Muscle of leg (tissue), 11 donors: ENCODE data around the gene TTC23. TPM values are rescaled to one million over a fixed set of nuclear protein-coding genes. Genes with fewer than 3 reads are reported as not detected.
A peak's percentile ranks its signal among the peaks of the same experiment; 100 is the strongest.

ENCODE experiments used
- DNase-seq: peaks from one replicate; pipeline ENCODE4 v3.0.0; 2013
- H3K27ac ChIP-seq: one replicate; pipeline ENCODE4 v1.5.1; 2013; ENCODE audit warnings: mild to moderate bottlenecking, low read length, control low read depth
- H3K27me3 ChIP-seq: one replicate; pipeline ENCODE4 v1.6.1; 2013; ENCODE audit warnings: low read length; ENCODE audit not compliant: control insufficient read depth, insufficient read depth
- H3K36me3 ChIP-seq: one replicate; pipeline ENCODE4 v1.6.1; 2013; ENCODE audit warnings: low read length; ENCODE audit not compliant: control insufficient read depth, insufficient read depth
- H3K4me1 ChIP-seq: one replicate; pipeline ENCODE4 v1.6.1; 2013; ENCODE audit warnings: low read length; ENCODE audit not compliant: control insufficient read depth, insufficient read depth
- H3K4me3 ChIP-seq: one replicate; pipeline ENCODE4 v1.5.1; 2013; ENCODE audit warnings: low read length, control low read depth
- H3K9me3 ChIP-seq: replicated peaks from 2 replicates; pipeline ENCODE4 v1.6.1; 2013; ENCODE audit warnings: low read depth, low read length; ENCODE audit not compliant: control insufficient read depth
- WGBS: methylation state at CpG from one replicate; pipeline ENCODE4 v1.1.5; 2013; ENCODE audit warnings: missing lambda C conversion rate; ENCODE audit not compliant: insufficient coverage; 5-methylcytosine and 5-hydroxymethylcytosine counted together
- polyA plus RNA-seq, 8 donors: library from polyadenylated mRNA; unstranded; fragments of 120-200 nt; gene quantifications; one replicate each; pipeline versions ENCODE4 v1.2.1 to v1.2.3, GENCODE V29; 2013; ENCODE audit warnings: inconsistent platforms in 1 of 8, low replicate concordance in 1 of 8; ENCODE audit not compliant: insufficient read length in 8 of 8, insufficient read depth in 1 of 8
- total RNA-seq: library from RNA; stranded (reverse); fragments of 120-200 nt; gene quantifications from one replicate; pipeline ENCODE4 v1.2.4, GENCODE V29; 2013

Gene TTC23
- total and polyA plus RNA-seq, 9 donors = 16.3 to 22.3 (median 18.6) TPM

DNA sequence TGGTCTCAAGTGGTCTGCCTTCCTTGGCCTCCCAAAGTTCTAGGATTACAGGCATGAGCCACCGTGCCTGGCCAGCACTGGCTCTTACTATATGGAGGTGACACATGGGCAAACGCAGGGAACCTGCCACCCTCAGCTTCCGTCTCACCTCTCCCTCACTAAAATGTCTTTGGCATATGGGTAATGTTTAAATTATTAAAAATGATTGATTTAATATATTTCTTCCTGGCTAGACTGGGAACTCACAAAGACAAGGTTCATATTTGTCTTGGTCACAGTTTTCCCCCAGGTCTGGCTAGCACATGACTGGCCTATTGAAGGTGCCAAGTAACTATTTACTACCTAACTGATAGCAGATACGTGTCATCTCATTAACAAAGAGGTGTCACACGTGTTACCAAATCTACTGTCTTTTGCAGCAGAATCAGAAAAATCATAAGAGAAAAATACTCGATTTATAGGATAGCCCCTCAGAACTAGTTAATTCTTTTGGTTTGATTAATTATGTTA lies 96.3 kb downstream of the TTC23 start:
- Histone ChIP-seq H3K27me3 (no peaks in the 10 kb centered on the region), H3K27ac (no peak overlapping the region), H3K4me1 (peaks cover 10% of the 10 kb centered on the region), H3K4me3 (no peak overlapping the region), H3K36me3 (peaks cover 16% of the 10 kb centered on the region), H3K9me3 (no peaks in the 10 kb centered on the region)
- no peak for DNase-seq
- no CpG with 5 or more reads among the region's 6 CpGs for WGBS

DNA sequence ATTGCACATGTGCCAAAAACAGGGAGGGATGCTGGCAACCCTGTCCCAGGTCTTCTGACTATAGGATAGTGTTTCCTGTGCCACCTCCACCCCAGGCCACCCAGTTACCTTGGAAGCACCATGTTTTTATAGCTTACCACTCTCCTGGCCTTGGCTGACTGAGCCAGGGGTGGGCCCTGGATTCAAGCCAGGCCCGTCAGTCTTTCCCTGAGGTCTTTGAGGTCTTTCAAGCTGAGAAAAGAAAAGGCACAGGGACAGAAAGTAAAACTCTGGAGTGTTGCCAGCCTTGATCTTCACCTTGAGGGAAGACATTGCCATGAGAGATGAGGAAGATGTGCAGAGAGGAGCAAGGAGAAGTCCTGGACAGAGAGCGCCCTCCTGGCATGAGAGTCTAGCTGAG lies 98.2 kb downstream of the TTC23 start:
- Histone ChIP-seq H3K27me3 (no peaks in the 10 kb centered on the region), H3K9me3 (no peaks in the 10 kb centered on the region), H3K4me1 (peaks cover 10% of the 10 kb centered on the region), H3K27ac (no peak overlapping the region), H3K36me3 (peaks cover 20% of the 10 kb centered on the region), H3K4me3 (no peak overlapping the region)
- WGBS = 93% methylated on average over 2 of the region's 2 CpGs
- no peak for DNase-seq

DNA sequence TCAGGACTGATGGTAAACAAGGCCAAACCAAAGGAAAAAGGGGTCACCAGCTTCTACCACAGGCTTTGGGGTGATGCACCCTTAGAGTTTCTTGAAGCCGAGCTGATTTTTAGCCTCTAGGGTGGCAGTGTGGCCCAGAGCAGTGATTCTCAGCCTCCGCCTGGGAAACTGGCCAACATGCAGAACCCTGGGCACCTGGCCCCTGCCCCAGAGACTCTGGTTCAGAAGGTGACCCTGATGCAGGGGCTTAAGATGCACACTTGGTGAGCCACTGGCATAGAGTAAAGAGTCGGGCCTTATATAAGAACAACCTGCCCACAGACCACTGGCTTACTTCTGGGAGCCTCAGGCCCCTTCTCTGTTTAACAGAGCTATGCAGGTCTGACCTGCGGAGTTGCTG lies 100.0 kb downstream of the TTC23 start:
- 92% methylated on average over 2 of the region's 4 CpGs for WGBS
- H3K27me3 ChIP-seq = no peaks in the 10 kb centered on the region
- peaks cover 24% of the 10 kb centered on the region for H3K36me3 ChIP-seq
- DNase-seq = no peak
- peak overlapping the region; percentile 9 for H3K27ac ChIP-seq
- H3K4me1 ChIP-seq = peaks cover 10% of the 10 kb centered on the region
- no peak overlapping the region for H3K4me3 ChIP-seq
- H3K9me3 ChIP-seq = no peaks in the 10 kb centered on the region

DNA sequence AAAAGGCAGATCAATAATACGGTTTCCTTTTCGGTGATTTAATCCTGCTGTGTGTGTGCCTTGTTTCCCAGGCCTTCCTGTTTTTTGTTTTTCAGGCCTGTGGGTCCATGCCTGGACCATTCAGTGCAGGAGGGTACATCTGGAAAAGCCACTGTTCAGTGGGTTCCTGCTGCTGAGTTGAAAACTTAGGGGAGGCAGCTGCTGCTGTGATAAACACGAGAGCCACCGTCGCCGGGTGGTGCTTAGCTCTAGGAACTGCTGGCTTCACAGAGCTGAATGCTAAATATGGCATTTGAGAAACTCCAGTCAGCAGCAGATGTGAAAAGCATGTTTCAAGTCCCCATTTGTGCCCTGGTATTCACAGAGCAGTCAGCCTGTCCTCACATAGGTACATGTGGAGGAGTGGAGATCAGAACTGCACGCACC lies 100.5 kb downstream of the TTC23 start:
- peaks cover 22% of the 10 kb centered on the region for H3K36me3 ChIP-seq
- no peaks in the 10 kb centered on the region for H3K27me3 ChIP-seq
- 42% methylated on average over 7 of the region's 7 CpGs for WGBS
- peaks cover 10% of the 10 kb centered on the region for H3K4me1 ChIP-seq
- peak; percentile 41 for DNase-seq
- no peak overlapping the region for H3K4me3 ChIP-seq
- H3K27ac ChIP-seq = peak overlapping the region; percentile 4
- H3K9me3 ChIP-seq = no peaks in the 10 kb centered on the region

DNA sequence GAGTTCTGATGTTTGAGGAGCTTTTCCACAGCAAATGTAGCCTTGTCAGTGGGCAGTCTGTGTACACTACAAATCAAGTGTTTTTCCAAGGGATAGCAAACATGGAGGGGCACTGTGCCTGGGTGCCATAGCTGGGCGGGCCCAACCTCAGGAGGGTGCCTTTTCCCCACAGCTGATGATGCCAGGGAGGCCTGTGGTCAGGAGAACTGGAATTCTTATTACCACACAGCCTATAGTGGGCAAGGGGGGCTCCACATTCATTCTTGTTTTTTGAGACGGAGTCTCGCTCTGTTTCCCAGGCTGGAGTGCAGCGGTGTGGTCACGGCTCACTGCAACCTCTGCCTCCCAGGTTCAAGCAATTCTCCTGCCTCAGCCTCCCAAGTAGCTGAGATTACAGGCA lies 102.7 kb downstream of the TTC23 start:
- Histone ChIP-seq H3K4me3 (no peak overlapping the region), H3K4me1 (peaks cover 10% of the 10 kb centered on the region), H3K9me3 (no peaks in the 10 kb centered on the region), H3K36me3 (peaks cover 22% of the 10 kb centered on the region), H3K27ac (no peak overlapping the region), H3K27me3 (no peaks in the 10 kb centered on the region)
- no CpG with 5 or more reads among the region's 5 CpGs for WGBS
- no peak for DNase-seq

DNA sequence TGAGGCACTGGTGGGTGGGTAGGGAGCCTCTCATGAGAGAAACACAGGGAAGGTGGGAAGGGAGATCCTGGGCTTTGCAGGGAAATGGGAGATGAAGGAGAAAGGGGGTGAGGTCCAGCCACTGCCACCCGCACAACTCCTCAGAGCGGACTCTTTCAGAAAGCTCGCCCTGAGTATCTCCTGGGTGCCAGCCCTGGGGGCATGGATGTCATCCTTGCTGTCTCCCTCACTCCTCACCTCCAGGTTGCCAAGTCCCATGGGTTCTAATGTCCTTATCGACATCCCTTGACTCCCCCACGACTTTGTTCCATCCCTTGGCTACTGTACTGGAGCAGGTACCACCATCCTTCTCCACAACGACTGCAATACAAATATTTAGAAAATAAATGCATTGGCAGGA lies 103.6 kb downstream of the TTC23 start:
- DNase-seq = no peak
- WGBS = 93% methylated on average over 3 of the region's 6 CpGs
- peaks cover 10% of the 10 kb centered on the region for H3K4me1 ChIP-seq

DNA sequence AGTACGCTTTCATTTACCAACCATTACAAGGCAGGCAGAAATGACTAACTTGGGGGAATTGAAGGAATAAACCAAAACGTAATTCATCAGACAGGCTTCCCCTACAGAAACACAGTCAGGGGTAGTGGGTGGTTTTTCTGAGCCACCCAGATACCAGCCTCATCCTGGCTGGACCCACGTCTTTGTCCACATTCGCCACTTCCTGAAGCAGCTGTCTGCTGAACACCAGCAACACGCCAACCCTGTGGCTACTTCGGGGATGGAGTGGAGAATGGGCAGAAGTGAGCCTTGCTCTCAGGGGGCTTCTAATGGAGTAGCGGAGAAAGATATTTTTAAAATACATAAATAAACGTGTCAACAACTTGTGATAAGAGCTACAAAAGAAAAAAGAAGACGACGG lies 104.4 kb downstream of the TTC23 start:
- H3K27me3 ChIP-seq = no peaks in the 10 kb centered on the region
- H3K9me3 ChIP-seq = no peaks in the 10 kb centered on the region
- WGBS = 80% methylated on average over 2 of the region's 10 CpGs
- H3K4me3 ChIP-seq = no peak overlapping the region
- H3K27ac ChIP-seq = no peak overlapping the region
- H3K4me1 ChIP-seq = peaks cover 10% of the 10 kb centered on the region
- H3K36me3 ChIP-seq = peaks cover 15% of the 10 kb centered on the region
- no peak for DNase-seq

More for the DNA sequence above, 103.6 kb downstream of the TTC23 start:
- Histone ChIP-seq H3K36me3 (peaks cover 17% of the 10 kb centered on the region), H3K9me3 (no peaks in the 10 kb centered on the region), H3K4me3 (no peak overlapping the region), H3K27ac (no peak overlapping the region), H3K27me3 (no peaks in the 10 kb centered on the region)

DNA sequence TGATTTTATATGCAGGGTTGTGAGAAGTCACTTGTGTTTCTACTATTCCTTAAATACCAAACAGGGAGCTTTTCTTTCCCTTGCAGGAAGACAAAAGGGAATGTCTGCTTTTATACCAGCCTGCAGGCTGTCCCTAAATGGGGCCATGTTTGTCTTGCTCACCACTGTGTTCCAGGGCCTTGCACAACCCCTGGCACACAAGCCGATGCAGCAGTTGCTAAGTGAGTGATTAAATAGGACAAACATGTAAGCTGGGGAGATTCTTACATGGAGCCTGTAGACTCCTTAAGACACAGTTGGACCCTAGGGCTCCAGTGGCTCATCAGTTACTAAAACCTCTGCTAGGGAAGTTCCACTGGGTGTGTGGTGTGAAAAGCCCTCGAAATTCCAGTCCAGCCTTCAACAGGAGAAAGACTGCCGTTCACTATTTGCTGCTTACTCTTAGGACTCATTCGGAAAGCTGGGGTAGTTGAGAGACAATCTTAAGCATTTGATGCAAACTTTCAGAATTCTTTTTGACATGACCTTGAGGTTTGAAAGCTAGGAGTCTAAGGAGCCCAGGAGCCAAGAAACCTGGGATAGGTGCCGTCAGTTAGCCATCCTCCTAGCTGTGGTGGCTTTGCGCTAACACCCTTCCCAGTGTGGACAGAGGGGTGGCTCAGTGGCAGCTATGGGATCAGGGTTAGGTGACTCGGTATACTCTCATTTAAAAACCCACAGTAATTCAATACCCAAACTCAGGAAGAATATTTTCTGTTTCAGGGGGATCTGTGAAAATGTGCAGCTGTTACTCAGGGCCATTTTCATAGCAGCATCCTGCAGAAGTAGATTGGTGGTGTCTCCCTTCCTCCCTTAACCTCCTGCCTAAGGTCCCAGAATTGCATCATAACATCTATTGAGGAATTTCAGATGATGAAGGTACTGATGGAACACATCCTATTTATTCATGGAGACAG lies 105.4 kb downstream of the TTC23 start:
- no peak overlapping the region for H3K4me3 ChIP-seq
- H3K4me1 ChIP-seq = peaks cover 6% of the 10 kb centered on the region
- no peaks in the 10 kb centered on the region for H3K27me3 ChIP-seq
- 73% methylated on average over 3 of the region's 7 CpGs for WGBS
- no peaks in the 10 kb centered on the region for H3K9me3 ChIP-seq
- peaks cover 15% of the 10 kb centered on the region for H3K36me3 ChIP-seq
- no peak overlapping the region for H3K27ac ChIP-seq
- DNase-seq = no peak

DNA sequence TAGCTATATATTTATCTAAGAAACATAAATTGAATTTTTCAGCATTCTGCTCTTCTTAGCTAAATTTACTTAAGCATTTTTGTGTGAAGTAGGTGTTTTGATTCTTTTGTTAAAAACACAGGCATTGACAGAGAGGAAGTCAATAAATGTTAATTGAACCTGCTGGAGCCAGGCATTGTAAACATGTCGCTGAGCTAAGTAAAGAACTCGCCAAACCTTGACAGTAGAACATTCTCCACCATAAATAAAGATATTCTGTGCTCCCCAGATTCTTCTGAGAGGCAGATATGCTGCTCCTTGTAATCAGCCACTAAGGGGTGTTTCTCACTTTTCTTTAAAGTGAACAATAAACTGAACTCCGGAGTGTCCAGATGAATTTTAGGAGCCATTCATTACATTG lies 106.1 kb downstream of the TTC23 start:
- no peak for DNase-seq
- no peak overlapping the region for H3K4me3 ChIP-seq
- H3K9me3 ChIP-seq = no peaks in the 10 kb centered on the region
- peaks cover 15% of the 10 kb centered on the region for H3K36me3 ChIP-seq
- H3K27me3 ChIP-seq = no peaks in the 10 kb centered on the region
- peaks cover under 1% of the 10 kb centered on the region for H3K4me1 ChIP-seq
- WGBS = no CpG with 5 or more reads among the region's 3 CpGs
- no peak overlapping the region for H3K27ac ChIP-seq

DNA sequence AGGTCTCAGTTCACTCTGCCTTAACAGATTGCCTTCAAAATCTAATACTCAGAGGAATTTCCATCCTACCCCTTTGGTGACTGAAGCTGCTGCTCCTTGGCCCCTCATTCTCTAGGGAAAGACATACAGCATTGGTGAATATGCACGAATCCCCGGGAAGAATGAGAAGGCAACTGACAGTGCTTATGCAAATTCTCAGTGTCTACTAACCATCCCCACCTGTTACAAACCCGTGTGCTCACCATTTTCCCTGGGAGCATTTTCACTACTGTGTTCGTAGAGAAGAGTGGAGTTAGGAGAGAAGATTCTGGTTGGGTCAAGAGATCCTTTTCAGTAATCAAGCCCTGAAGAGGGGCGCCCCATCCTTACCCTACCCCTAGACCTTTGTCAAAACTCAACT lies 106.8 kb downstream of the TTC23 start:
- Histone ChIP-seq H3K4me3 (no peak overlapping the region), H3K4me1 (no peaks in the 10 kb centered on the region), H3K27ac (no peak overlapping the region), H3K27me3 (no peaks in the 10 kb centered on the region), H3K36me3 (peaks cover 20% of the 10 kb centered on the region), H3K9me3 (no peaks in the 10 kb centered on the region)
- WGBS = 40% methylated on average over 1 of the region's 5 CpGs
- DNase-seq = no peak
